Ovary (tissue), 9 donors: Measurements from ENCODE around the gene ATP2C2. TPM values are rescaled to one million over a fixed set of nuclear protein-coding genes. Genes with fewer than 3 reads are reported as not detected.
"Not testable (repeated sequence)": the region's sequence is repeated elsewhere in the genome, so short reads cannot be mapped to it uniquely, and the experiment has no call there.

Experiments used
- DNase-seq, 5 donors: peaks; one replicate each; pipeline ENCODE4 v3.0.0-alpha.2; 2019 to 2020
- H3K27ac ChIP-seq, 2 donors: fragments of 200-600 bp; one replicate each; pipeline versions ENCODE4 v1.5.1 to v1.8.0; 2019 to 2022
- H3K27me3 ChIP-seq: fragments of 200-600 bp; one replicate; pipeline ENCODE4 v1.8.0; 2022
- H3K36me3 ChIP-seq: fragments of 200-600 bp; sonication (generic); one replicate; pipeline ENCODE4 v1.5.1; 2019
- H3K4me1 ChIP-seq: one replicate; pipeline ENCODE4 v1.8.1; 2013; ENCODE audit warnings: mild to moderate bottlenecking, moderate library complexity; ENCODE audit not compliant: insufficient read depth
- H3K4me3 ChIP-seq: fragments of 200-600 bp; sonication (generic); one replicate; pipeline ENCODE4 v1.5.1; 2017
- H3K9me3 ChIP-seq, 2 donors: fragments of 200-600 bp in 1 of 2; sonication (generic) in 1 of 2; one replicate each; pipeline versions ENCODE4 v1.5.1 to v1.8.1; 2013 to 2019; ENCODE audit warnings: mild to moderate bottlenecking in 1 of 2, moderate library complexity in 1 of 2
- CTCF ChIP-seq, 3 donors: fragments of 450-650 bp in 2 of 3; fragments of 200-600 bp in 1 of 3; IDR thresholded peaks; one replicate each; pipeline versions ENCODE4 v1.5.1 to v1.8.0; 2016 to 2022; ENCODE audit warnings: antibody characterized with exemption in 3 of 3, mild to moderate bottlenecking in 1 of 3
- EP300 ChIP-seq: sonication (generic); formaldehyde crosslinking; IDR thresholded peaks from one replicate; pipeline ENCODE4 v1.6.1; 2017; ENCODE audit warnings: antibody characterized with exemption
- POLR2A ChIP-seq: fragments of 450-650 bp; IDR thresholded peaks from one replicate; pipeline ENCODE4 v1.6.1; 2017; ENCODE audit warnings: antibody characterized with exemption, mild to moderate bottlenecking, moderate library complexity
- WGBS, 3 donors: extraction: QIAGEN DNeasy Blood & Tissue Kit in 1 of 3; methylation state at CpG; one replicate each; pipeline versions ENCODE4 v1.1.5 to v1.1.7; 2013 to 2017; 5-methylcytosine and 5-hydroxymethylcytosine counted together
- intact Hi-C, 4 donors: fragments of 100-400 bp; cut with DNase I; formaldehyde crosslinking; loops; one replicate each; pipeline versions ENCODE4 v1.11.0 to v1.15.1; 2022 to 2023
- polyA plus RNA-seq, 2 donors: library from polyadenylated mRNA; stranded (reverse); fragments of 200-250 nt in 1 of 2; fragments of 350-450 nt in 1 of 2; fragmentation: Illumina TruSeq in 1 of 2; extraction: RNeasy Lipid Tissue Mini Kit (QIAGEN cat#74804) in 1 of 2; gene quantifications; one replicate each; pipeline ENCODE4 v1.2.3, GENCODE V29; 2013 to 2014
- total RNA-seq, 7 donors: library from RNA; depleted of rRNA in 2 of 7; stranded (reverse); fragments of >200 nt in 2 of 7; fragmentation: NEBNext Ultra II Directional in 3 of 7; extraction: Animal tissue kit (Norgen Biotek cat#: 25700) in 3 of 7; gene quantifications; one replicate each; pipeline versions ENCODE4 v1.1.0 to v1.2.4, GENCODE V29; 2016 to 2023
- donor health status: DM: no; HTN: no; CAD: no; lungs with moderate emphysema.
- donor health status: DM: no; HTN: no; CAD: no.
- donor health status: Bipolar disorder and iron deficiency.
- donor health status: DM: yes; HTN: yes; CAD: no.
- donor health status: DM: no; HTN: no; CAD: no.
- donor health status: DM: yes; HTN: yes; CAD: no.

Gene ATP2C2
- total and polyA plus RNA-seq, 9 donors, result 0.10 to 8.5 (median 1.3) TPM; not detected in 3

- DNase-seq, result no peak
- no peaks in the 10 kb centered on the region for H3K9me3 ChIP-seq
- H3K4me3 ChIP-seq, result no peak overlapping the region
- WGBS, 3 donors, result 84 to 87% (median 86%) methylated on average over 30 of the region's 30 CpGs
- no peak overlapping the region for H3K27ac ChIP-seq
- peaks cover 1% of the 10 kb centered on the region for H3K4me1 ChIP-seq
- no peaks in the 10 kb centered on the region for H3K36me3 ChIP-seq
- TF ChIP-seq CTCF (IDR thresholded peaks at IDR 0.05) (no peak), POLR2A (no peak), EP300 (no peak)
- H3K27me3 ChIP-seq, result no peaks in the 10 kb centered on the region
- intact Hi-C loops, result no loop called here
Measured at GRCh38 chr16:84390131-84390785, 21.9 kb downstream of the ATP2C2 start.

- no peak overlapping the region for H3K4me3 ChIP-seq
- no peaks in the 10 kb centered on the region for H3K36me3 ChIP-seq
- no peaks in the 10 kb centered on the region for H3K9me3 ChIP-seq
- TF ChIP-seq EP300, result no peak
- no peak for TF ChIP-seq POLR2A
- no peak for TF ChIP-seq CTCF (IDR thresholded peaks at IDR 0.05)
- DNase-seq, result no peak
- peaks cover 1% of the 10 kb centered on the region for H3K4me1 ChIP-seq
- H3K27me3 ChIP-seq, result no peaks in the 10 kb centered on the region
- WGBS, 3 donors, result 46 to 47% (median 47%) methylated on average over 20 of the region's 20 CpGs
- intact Hi-C loops, result no loop called here
- H3K27ac ChIP-seq, result no peak overlapping the region
Measured at GRCh38 chr16:84391151-84392030, 23.1 kb downstream of the ATP2C2 start.

- H3K4me3 ChIP-seq, result no peak overlapping the region
- TF ChIP-seq CTCF (IDR thresholded peaks at IDR 0.05) (no peak), EP300 (no peak), POLR2A (no peak)
- DNase-seq, result no peak
- intact Hi-C loops, result no loop called here
- no peaks in the 10 kb centered on the region for H3K9me3 ChIP-seq
- H3K27ac ChIP-seq, result no peak overlapping the region
- H3K27me3 ChIP-seq, result no peaks in the 10 kb centered on the region
- H3K4me1 ChIP-seq, result peaks cover 1% of the 10 kb centered on the region
- H3K36me3 ChIP-seq, result no peaks in the 10 kb centered on the region
Measured at GRCh38 chr16:84392031-84392360, 23.7 kb downstream of the ATP2C2 start.

GRCh38 chr16:84396082-84396481 lies 27.7 kb downstream of the ATP2C2 start:
- H3K27me3 ChIP-seq, H3K9me3 ChIP-seq, H3K4me3 ChIP-seq, H3K36me3 ChIP-seq, H3K27ac ChIP-seq, intact Hi-C loops, H3K4me1 ChIP-seq, DNase-seq: not testable (repeated sequence)
- WGBS, 3 donors, result 81 to 83% (median 82%) methylated on average over 10 of the region's 10 CpGs

- H3K27me3 ChIP-seq, result no peaks in the 10 kb centered on the region
- H3K4me3 ChIP-seq, result no peak overlapping the region
- intact Hi-C loops, result no loop called here
- TF ChIP-seq EP300 (no peak), POLR2A (no peak), CTCF (IDR thresholded peaks at IDR 0.05) (no peak)
- peaks cover 2% of the 10 kb centered on the region for H3K4me1 ChIP-seq
- H3K36me3 ChIP-seq, result no peaks in the 10 kb centered on the region
- DNase-seq, result no peak
- 54 to 76% (median 68%) methylated on average over 9 of the region's 9 CpGs for WGBS, 3 donors
- H3K9me3 ChIP-seq, result no peaks in the 10 kb centered on the region
- H3K27ac ChIP-seq, result no peak overlapping the region
Measured at GRCh38 chr16:84396537-84397008, 28.2 kb downstream of the ATP2C2 start.
